ENCODE measurements around the gene SSR1. TPM values are rescaled to one million over a fixed set of nuclear protein-coding genes. Genes with fewer than 3 reads are reported as not detected.

Gene SSR1
- total and polyA plus RNA-seq, 9 of the 15 experiments (the other 6 are each of a cell fraction or from before 2014, with no cell fraction given) = 87.7 to 220 (median 144) TPM

- peaks cover 19 to 37% of the 10 kb centered on the region in 2 experiments for H3K4me1 ChIP-seq (replicated peaks in 1 of 2; ENCODE audit: control insufficient read depth in 2 of 2, insufficient read depth in 2 of 2, low read length in 2 of 2)
- no TSS peak for BruUV-seq (replicated peaks)
- H3K9ac ChIP-seq (ENCODE audit: insufficient read depth in 1 of 2, low read depth in 2 of 2, low read length in 2 of 2) = peak overlapping the region; percentile 60 to 81; a peak in 3 of 4 replicates
- no peaks in the 10 kb centered on the region for H4K20me1 ChIP-seq (replicated peaks; ENCODE audit: control insufficient read depth, insufficient read depth, low read length)
- ATAC-seq = peak; percentile 11
- peak overlapping the region; percentile 38; the same call in 1 of the 2 replicates for H3K4me3 ChIP-seq
- no peak for FAIRE-seq
- peak overlapping the region; percentile 98 for H2AFZ ChIP-seq (ENCODE audit: low read depth, low read length)
- ChIA-PET CTCF (ENCODE audit: low intra/inter-chr PET ratio) (no interaction called here), POLR2A (interaction anchor here (0.6 to 0.7 kb wide), 4 partner anchors 219 to 586 kb away, joined by 3 to 4 read pairs (median 3); no protein-coding TSS in a partner anchor)
- no peaks in the 10 kb centered on the region for H3K9me1 ChIP-seq (ENCODE audit: control insufficient read depth, insufficient read depth, low read length)
- intact Hi-C loops (cut with micrococcal nuclease) = no loop called here
- DNase-seq (ENCODE audit: extremely low read depth in 1 of 4, low spot score in 3 of 4) = peak in 3 of 4 experiments; percentile 34 to 64 (median 57)
- in situ Hi-C loops (cut with MboI) = no loop called here
- 61% methylated on average over 12 of the region's 13 CpGs for WGBS (ENCODE audit: insufficient coverage, low coverage, missing lambda C conversion rate)
- H3K79me2 ChIP-seq (ENCODE audit: control insufficient read depth, insufficient read depth, low read length) = no peaks in the 10 kb centered on the region
- H3K9me3 ChIP-seq (replicated peaks; ENCODE audit: control insufficient read depth, insufficient read depth, low read depth, low read length) = no peaks in the 10 kb centered on the region; the same call in 1 of the 2 replicates
- no peaks in the 10 kb centered on the region for H3K36me3 ChIP-seq (ENCODE audit: control insufficient read depth, insufficient read depth, low read length)
- no peak overlapping the region for H3K27ac ChIP-seq (ENCODE audit: extremely low read depth, low read depth, low read length)
- peak overlapping the region; percentile 85 for H3K4me2 ChIP-seq (ENCODE audit: insufficient read depth, low read length)
- peaks cover 9 to 12% of the 10 kb centered on the region in 2 experiments; a peak in 4 of 5 replicates for H3K27me3 ChIP-seq (ENCODE audit: control insufficient read depth in 2 of 2, insufficient read depth in 2 of 2, low read length in 2 of 2)
- TF ChIP-seq TBP (optimal IDR thresholded peaks at IDR 0.05; ENCODE audit: low read depth, low read length) (no peak), RREB1 (CRISPR knock-in tag; IDR thresholded peaks at IDR 0.05) (no peak), JUND (IDR thresholded peaks at IDR 0.05; ENCODE audit: borderline replicate concordance, low read depth, low read length) (no peak), JUND (tag; IDR thresholded peaks at IDR 0.05; ENCODE audit: borderline replicate concordance, low read depth, low read length) (no peak), ESRRA (IDR thresholded peaks at IDR 0.05; ENCODE audit: borderline replicate concordance, low read depth) (peak; percentile 75; the same call in 1 of the 2 replicates), ID3 (CRISPR knock-in tag; IDR thresholded peaks at IDR 0.05) (no peak), ID3 (tag; IDR thresholded peaks at IDR 0.05) (no peak), ZFP36 (IDR thresholded peaks at IDR 0.05; ENCODE audit: low read depth, low read length, partially characterized antibody) (peak; percentile 82), ZNF143 (CRISPR knock-in tag; IDR thresholded peaks at IDR 0.05) (no peak), SAFB (IDR thresholded peaks at IDR 0.05; ENCODE audit: borderline replicate concordance, low read depth, low read length) (no peak), CEBPB (tag; IDR thresholded peaks at IDR 0.05) (no peak), ZBTB12 (CRISPR knock-in tag; IDR thresholded peaks at IDR 0.05) (no peak), PKNOX1 (IDR thresholded peaks at IDR 0.05) (0 out of 2 replicates have a peak, but pooled peaks have one; percentile 8), BMI1 (IDR thresholded peaks at IDR 0.05; ENCODE audit: low read length) (no peak)
Observed at GRCh38 chr6:7261852-7262461, 51.0 kb downstream of the SSR1 start.
